Esophagus squamous epithelium (tissue), 5 donors: ENCODE measurements around the gene CSRNP3. TPM values are rescaled to one million over a fixed set of nuclear protein-coding genes. Genes with fewer than 3 reads are reported as not detected.

ENCODE experiments used
- DNase-seq: peaks from one replicate; lab custom pipeline; 2025; lab: John Stamatoyannopoulos, UW
- H3K27ac ChIP-seq, 4 donors: fragments of 200-600 bp; sonication (generic); one replicate each; pipeline ENCODE4 v1.5.1; 2016 to 2019; ENCODE audit warnings: mild to moderate bottlenecking in 1 of 4
- H3K27me3 ChIP-seq, 4 donors: fragments of 200-600 bp; sonication (generic); 1 replicate in 3 of 4; 2 replicates in 1 of 4; pipeline versions ENCODE4 v1.5.1 to v1.6.0; 2017 to 2021; ENCODE audit warnings: antibody characterized with exemption in 1 of 4
- H3K36me3 ChIP-seq, 3 donors: fragments of 200-600 bp; sonication (generic); one replicate each; pipeline ENCODE4 v1.5.1; 2016 to 2019
- H3K4me1 ChIP-seq, 3 donors: fragments of 200-600 bp; sonication (generic); one replicate each; pipeline ENCODE4 v1.5.1; 2017 to 2019
- H3K4me3 ChIP-seq, 4 donors: fragments of 200-600 bp; sonication (generic); 1 replicate in 3 of 4; 2 replicates in 1 of 4; pipeline ENCODE4 v1.5.1; 2016 to 2019; ENCODE audit warnings: mild to moderate bottlenecking in 2 of 4, moderate library complexity in 1 of 4
- H3K9me3 ChIP-seq, 3 donors: fragments of 200-600 bp; sonication (generic); one replicate each; pipeline ENCODE4 v1.5.1; 2016 to 2019
- CTCF ChIP-seq, 6 experiments: fragments of 450-650 bp in 4 of 6; fragments of 200-600 bp in 2 of 6; sonication (generic) in 2 of 6; IDR thresholded peaks; one replicate each; pipeline ENCODE4 v1.5.1; 2016 to 2019; ENCODE audit warnings: antibody characterized with exemption in 6 of 6, mild to moderate bottlenecking in 4 of 6, moderate library complexity in 4 of 6
- POLR2A ChIP-seq, 4 donors: fragments of 450-650 bp; IDR thresholded peaks; one replicate each; pipeline ENCODE4 v1.6.1; 2017; ENCODE audit warnings: antibody characterized with exemption in 4 of 4, mild to moderate bottlenecking in 4 of 4, moderate library complexity in 3 of 4
- WGBS, 2 donors: methylation state at CpG; one replicate each; pipeline ENCODE4 v1.1.5; 2018; 5-methylcytosine and 5-hydroxymethylcytosine counted together
- intact Hi-C: fragments of 100-400 bp; cut with DNase I; formaldehyde crosslinking; loops from one replicate; pipeline ENCODE4 v1.15.0; 2022
- total RNA-seq, 4 donors: library from RNA; depleted of rRNA; stranded (reverse); fragments of >200 nt; gene quantifications; one replicate each; pipeline ENCODE4 v1.1.0, GENCODE V29; 2016
- donor health status: DM: yes; HTN: yes; CAD: no.

CSRNP3 gene
- total RNA-seq, 4 donors from 2014 or later: 0.57 to 1.5 (median 0.81) TPM

DNA sequence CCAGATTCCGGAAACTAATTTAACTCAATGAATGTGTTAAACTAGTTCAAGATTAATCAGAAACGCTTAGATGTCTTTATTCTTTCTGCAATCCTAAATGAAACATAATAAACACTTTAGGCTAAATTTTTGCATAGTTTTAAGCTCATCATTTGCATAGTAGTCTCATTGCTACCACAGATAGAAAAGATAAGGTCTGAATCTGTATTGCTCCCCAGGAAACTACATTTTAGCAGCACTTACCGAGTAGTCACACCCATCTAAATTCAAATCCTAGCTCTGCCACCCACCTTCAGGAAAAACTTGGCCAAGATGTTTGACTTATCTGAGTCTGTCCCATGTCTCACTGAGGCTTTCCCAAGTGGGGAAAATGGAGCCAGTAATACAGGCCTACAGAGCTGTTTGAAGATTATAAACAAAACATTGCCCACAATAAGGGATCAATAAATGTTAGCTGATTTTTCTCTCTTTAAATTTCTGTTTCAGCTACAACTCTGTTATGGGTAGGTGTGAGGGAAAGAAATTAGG is 237.5 kb downstream of the CSRNP3 start:
- 85 to 86% methylated on average over 3 of the region's 3 CpGs for WGBS, 2 donors
- no peaks in the 10 kb centered on the region for H3K36me3 ChIP-seq
- no peak overlapping the region for H3K27ac ChIP-seq
- H3K4me1 ChIP-seq: no peaks in the 10 kb centered on the region
- no peak overlapping the region for H3K4me3 ChIP-seq
- no peaks in the 10 kb centered on the region for H3K27me3 ChIP-seq
- no peak for DNase-seq
- TF ChIP-seq POLR2A (IDR thresholded peaks at IDR 0.05) (no peak), CTCF (IDR thresholded peaks at IDR 0.05) (no peak)
- no peaks in the 10 kb centered on the region for H3K9me3 ChIP-seq
- intact Hi-C loops: no loop called here

- intact Hi-C loops: no loop called here
- Histone ChIP-seq H3K4me1 (no peaks in the 10 kb centered on the region), H3K27me3 (no peaks in the 10 kb centered on the region), H3K9me3 (no peaks in the 10 kb centered on the region), H3K36me3 (no peaks in the 10 kb centered on the region), H3K27ac (no peak overlapping the region), H3K4me3 (no peak overlapping the region)
- WGBS, 2 donors: 58 to 83% methylated on average over 1 of the region's 1 CpG
- DNase-seq: no peak
- TF ChIP-seq CTCF (IDR thresholded peaks at IDR 0.05) (no peak), POLR2A (IDR thresholded peaks at IDR 0.05) (no peak)
Measured at GRCh38 chr2:165716091-165716490, 246.6 kb downstream of the CSRNP3 start.

DNA sequence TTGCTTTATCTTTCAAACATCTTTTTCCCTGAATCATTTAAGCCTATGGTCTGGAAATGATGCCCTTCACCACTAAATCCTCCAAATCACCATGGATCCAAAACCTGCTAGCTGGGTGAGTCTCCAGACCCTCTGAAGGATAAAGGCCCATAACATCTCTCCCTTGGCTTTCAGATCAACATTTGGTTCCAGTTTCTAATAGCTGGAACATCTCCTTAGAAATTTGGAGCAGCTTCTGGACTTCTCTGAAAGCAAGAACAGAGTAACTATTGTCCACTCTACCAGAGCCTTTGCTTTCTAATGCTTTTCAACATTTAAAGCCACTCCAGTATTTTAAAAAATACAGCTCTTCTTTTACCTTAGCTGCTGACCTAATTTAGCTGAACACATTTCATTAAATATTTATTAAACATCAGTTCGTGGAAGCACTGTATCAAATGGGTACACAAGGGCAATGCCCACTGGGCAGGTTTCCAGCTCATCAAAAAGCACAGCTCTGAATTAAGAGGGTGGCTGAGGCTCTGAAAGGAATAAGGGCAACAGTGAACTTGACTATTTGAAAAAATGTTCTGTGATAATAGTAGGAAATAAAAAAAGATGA is 249.2 kb downstream of the CSRNP3 start:
- Histone ChIP-seq H3K9me3 (no peaks in the 10 kb centered on the region), H3K4me3 (no peak overlapping the region), H3K36me3 (no peaks in the 10 kb centered on the region), H3K27me3 (no peaks in the 10 kb centered on the region), H3K27ac (no peak overlapping the region), H3K4me1 (no peaks in the 10 kb centered on the region)
- 45 to 60% methylated on average over 1 of the region's 1 CpG for WGBS, 2 donors
- DNase-seq: no peak
- intact Hi-C loops: no loop called here
- no peak for TF ChIP-seq CTCF (IDR thresholded peaks at IDR 0.05)
- TF ChIP-seq POLR2A (IDR thresholded peaks at IDR 0.05): no peak

- DNase-seq: no peak
- Histone ChIP-seq H3K27me3 (no peaks in the 10 kb centered on the region), H3K36me3 (no peaks in the 10 kb centered on the region), H3K4me1 (no peaks in the 10 kb centered on the region), H3K9me3 (no peaks in the 10 kb centered on the region), H3K4me3 (no peak overlapping the region), H3K27ac (no peak overlapping the region)
- intact Hi-C loops: no loop called here
- TF ChIP-seq CTCF (IDR thresholded peaks at IDR 0.05) (no peak), POLR2A (IDR thresholded peaks at IDR 0.05) (no peak)
Measured at GRCh38 chr2:165720511-165720910, 251.0 kb downstream of the CSRNP3 start.

GRCh38 chr2:165725421-165725820 is 255.9 kb downstream of the CSRNP3 start:
- DNase-seq: no peak
- Histone ChIP-seq H3K4me1 (no peaks in the 10 kb centered on the region), H3K36me3 (no peaks in the 10 kb centered on the region), H3K27ac (no peak overlapping the region), H3K4me3 (no peak overlapping the region), H3K9me3 (no peaks in the 10 kb centered on the region), H3K27me3 (no peaks in the 10 kb centered on the region)
- intact Hi-C loops: no loop called here
- TF ChIP-seq POLR2A (IDR thresholded peaks at IDR 0.05): no peak
- no peak for TF ChIP-seq CTCF (IDR thresholded peaks at IDR 0.05)

Other genes starting within 250 kb of the CSRNP3 start
- under 1 TPM in 1 of 4 donors, not detected in 3; 0.21 TPM for gene SCN2A, start 230.3 kb upstream of the CSRNP3 start, total RNA-seq